HG02884 (cell line): ENCODE results near the gene PPP1R14D.
"Not testable (repeated sequence)": the region's sequence is repeated elsewhere in the genome, so short reads cannot be mapped to it uniquely, and the experiment has no call there.

Experiments used
- ATAC-seq: cut with Tn5 transposase; IDR thresholded peaks from one replicate; pipeline ENCODE4 v1.9.1; 2021; ENCODE audit warnings: mild to moderate bottlenecking, moderate library complexity; ENCODE audit not compliant: unreplicated experiment

PPP1R14D gene

GRCh38 chr15:40828447-40829036 is at the start of gene PPP1R14D:
TSS of gene PPP1R14D (minus strand) at chr15:40828708. CDS start at chr15:40828641, 67 bp downstream.
- no peak for ATAC-seq

GRCh38 chr15:40877694-40878093 is 49.2 kb upstream of the PPP1R14D start:
- no peak for ATAC-seq

GRCh38 chr15:40875991-40876730 is 47.7 kb upstream of the PPP1R14D start:
- no peak for ATAC-seq

- ATAC-seq, result peak; percentile 50
These were observed 45.4 kb upstream of the PPP1R14D start, which contains the start of gene RHOV for GRCh38 chr15:40873694-40874561. TSS of gene RHOV (minus strand) at chr15:40874234. CDS start at chr15:40874139, 95 bp downstream.

- ATAC-seq, result no peak
These were observed 44.5 kb upstream of the PPP1R14D start for GRCh38 chr15:40872791-40873693.

- ATAC-seq, result no peak
These were observed 43.5 kb upstream of the PPP1R14D start for GRCh38 chr15:40871749-40872617.

GRCh38 chr15:40870716-40871115 is 42.2 kb upstream of the PPP1R14D start:
- no peak for ATAC-seq

- ATAC-seq, result no peak
These were observed 41.2 kb upstream of the PPP1R14D start for GRCh38 chr15:40869686-40870085.

GRCh38 chr15:40867199-40867598 is 38.7 kb upstream of the PPP1R14D start:
- no peak for ATAC-seq

GRCh38 chr15:40863660-40864270 is 35.3 kb upstream of the PPP1R14D start:
- ATAC-seq, result no peak

- not testable (repeated sequence) for ATAC-seq
These were observed 32.6 kb upstream of the PPP1R14D start for GRCh38 chr15:40861147-40861546.

GRCh38 chr15:40859206-40859851 is 30.8 kb upstream of the PPP1R14D start:
- no peak for ATAC-seq

- ATAC-seq, result no peak
These were observed 30.2 kb upstream of the PPP1R14D start for GRCh38 chr15:40858706-40859105.

- no peak for ATAC-seq
These were observed 29.3 kb upstream of the PPP1R14D start for GRCh38 chr15:40857601-40858341.

- no peak for ATAC-seq
These were observed 28.2 kb upstream of the PPP1R14D start for GRCh38 chr15:40856746-40857145.

GRCh38 chr15:40855706-40856234 is 27.3 kb upstream of the PPP1R14D start:
- ATAC-seq, result no peak

- ATAC-seq, result no peak
These were observed 25.7 kb upstream of the PPP1R14D start for GRCh38 chr15:40854161-40854560.
